ENCODE data around the gene RNF215.
"Not testable (repeated sequence)": the region's sequence is repeated elsewhere in the genome, so short reads cannot be mapped to it uniquely, and the experiment has no call there.

Gene RNF215

GRCh38 chr22:30356449-30357235 is 30.6 kb downstream of the RNF215 start, which contains the start of the genes CCDC157 and SF3A1:
CCDC157 (plus strand) TSS chr22:30357007; CDS start chr22:30366001, 8,994 bp downstream.
SF3A1 (minus strand) TSS chr22:30356894; CDS start chr22:30356792, 102 bp downstream.
- DNase-seq = peak; percentile 20

- no peak for DNase-seq
These were observed 32.6 kb downstream of the RNF215 start for GRCh38 chr22:30354644-30355043.

GRCh38 chr22:30351226-30351625 is 36.0 kb downstream of the RNF215 start:
- no peak for DNase-seq

GRCh38 chr22:30348809-30349208 is 38.4 kb downstream of the RNF215 start:
- DNase-seq = no peak

- no peak for DNase-seq
These were observed 38.8 kb downstream of the RNF215 start for GRCh38 chr22:30348404-30348803.

- no peak for DNase-seq
These were observed 39.8 kb downstream of the RNF215 start for GRCh38 chr22:30347255-30347892.

- DNase-seq = no peak
These were observed 42.6 kb downstream of the RNF215 start for GRCh38 chr22:30344447-30345200.

- DNase-seq = no peak
These were observed 46.1 kb downstream of the RNF215 start for GRCh38 chr22:30340911-30341685.

GRCh38 chr22:30338802-30339201 is 48.4 kb downstream of the RNF215 start:
- no peak for DNase-seq

GRCh38 chr22:30338341-30338740 is 48.9 kb downstream of the RNF215 start:
- DNase-seq = not testable (repeated sequence)

- no peak for DNase-seq
These were observed 49.8 kb downstream of the RNF215 start for GRCh38 chr22:30337461-30337778.

- no peak for DNase-seq
These were observed 50.3 kb downstream of the RNF215 start for GRCh38 chr22:30336752-30337460.

GRCh38 chr22:30335236-30335635 is 52.0 kb downstream of the RNF215 start:
- DNase-seq = no peak

GRCh38 chr22:30334646-30335045 is 52.6 kb downstream of the RNF215 start:
- no peak for DNase-seq

GRCh38 chr22:30333707-30334087 is 53.5 kb downstream of the RNF215 start:
- no peak for DNase-seq

- DNase-seq = no peak
These were observed 54.1 kb downstream of the RNF215 start for GRCh38 chr22:30332994-30333706.

- DNase-seq = no peak
These were observed 54.7 kb downstream of the RNF215 start for GRCh38 chr22:30332551-30332950.

Measured in SIG-M5 (cell line).